Pancreas (tissue), 10 donors: ENCODE measurements around the gene ABI3BP. TPM values are rescaled to one million over a fixed set of nuclear protein-coding genes. Genes with fewer than 3 reads are reported as not detected.

Source experiments
- ATAC-seq, 4 donors: fragments of 200-7000 bp; cut with Tn5 transposase; one replicate each; pipeline versions ENCODE4 v1.8.0 to v1.9.1; 2020; ENCODE audit warnings: mild to moderate bottlenecking in 4 of 4, moderate library complexity in 4 of 4
- DNase-seq, 6 donors: peaks; one replicate each; pipeline ENCODE4 v3.0.0-alpha.2; 2020
- FAIRE-seq: peaks from 2 replicates; lab custom pipeline; 2012; peaks lifted over from hg19 to GRCh38; lab: Jason Lieb, UNC
- H3K27ac ChIP-seq, 4 donors: fragments of 200-600 bp; sonication (generic); 1 replicate in 3 of 4; 2 replicates in 1 of 4; pipeline versions ENCODE4 v1.5.0 to v1.8.0; 2020
- H3K27me3 ChIP-seq, 4 donors: fragments of 200-600 bp; one replicate each; pipeline ENCODE4 v1.8.0; 2021
- H3K36me3 ChIP-seq, 3 donors: fragments of 200-600 bp; sonication (generic) in 1 of 3; one replicate each; pipeline versions ENCODE4 v1.5.0 to v1.8.0; 2020 to 2021
- H3K4me1 ChIP-seq, 3 donors: fragments of 200-600 bp; one replicate each; pipeline ENCODE4 v1.8.0; 2021
- H3K4me3 ChIP-seq, 4 donors: fragments of 200-600 bp; sonication (generic) in 2 of 4; one replicate each; pipeline versions ENCODE4 v1.5.0 to v1.8.0; 2020 to 2021
- H3K9me3 ChIP-seq, 4 donors: fragments of 200-600 bp; one replicate each; pipeline ENCODE4 v1.8.0; 2021
- CTCF ChIP-seq, 4 donors: fragments of 200-600 bp; sonication (generic) in 3 of 4; IDR thresholded peaks; one replicate each; pipeline versions ENCODE4 v1.5.0 to v1.8.0; 2021; ENCODE audit warnings: antibody characterized with exemption in 4 of 4
- WGBS, 2 donors: extraction: QIAGEN DNeasy Blood & Tissue Kit; methylation state at CpG; one replicate each; pipeline ENCODE4 v1.1.7; 2013; 5-methylcytosine and 5-hydroxymethylcytosine counted together
- intact Hi-C, 3 donors: fragments of 100-400 bp; cut with DNase I; formaldehyde crosslinking; loops; one replicate each; pipeline versions ENCODE4 v1.11.1 to v1.14.2; 2022
- polyA plus RNA-seq, 2 donors: library from polyadenylated mRNA; stranded (reverse); fragments of 200-250 nt; gene quantifications; one replicate each; pipeline ENCODE4 v1.2.3, GENCODE V29; 2013
- total RNA-seq, 6 donors: library from RNA; stranded (reverse); fragmentation: NEBNext Ultra II Directional in 4 of 6; extraction: Animal tissue kit (Norgen Biotek cat#: 25700) in 4 of 6; gene quantifications; one replicate each; pipeline versions ENCODE4 v1.2.1 to v1.2.4, GENCODE V29; 2021 to 2023
- donor health status: healthy with polysubstance abuse.
- donor health status: DM: no; HTN: no; CAD: no; lungs with moderate emphysema.
- donor health status: DM: no; HTN: no; CAD: no.
- donor health status: control.
- donor health status: control.
- donor health status: Bipolar disorder and iron deficiency.
- donor health status: DM: yes; HTN: yes; CAD: no.
- donor health status: DM: no; HTN: no; CAD: no.
- donor health status: DM: no; HTN: no; CAD: no.
- donor health status: DM: yes; HTN: yes; CAD: no.

ABI3BP gene
- total and polyA plus RNA-seq, 8 donors: 2.6 to 25.3 (median 5.8) TPM

GRCh38 chr3:100759159-100759558 lies 234.1 kb downstream of the ABI3BP start:
- FAIRE-seq: no peak
- no peak overlapping the region for H3K27ac ChIP-seq
- TF ChIP-seq CTCF (IDR thresholded peaks at IDR 0.05): no peak
- no peak for DNase-seq
- no peaks in the 10 kb centered on the region for H3K27me3 ChIP-seq
- no peaks in the 10 kb centered on the region for H3K9me3 ChIP-seq
- H3K4me1 ChIP-seq: peaks cover 0 to 3% (median 0%) of the 10 kb centered on the region in 3 donors
- H3K36me3 ChIP-seq: no peaks in the 10 kb centered on the region
- no peak for ATAC-seq
- intact Hi-C loops: no loop called here
- 42% methylated on average over 3 of the region's 3 CpGs for WGBS, 2 donors
- H3K4me3 ChIP-seq: no peak overlapping the region

- Histone ChIP-seq H3K4me3 (no peak overlapping the region), H3K27me3 (no peaks in the 10 kb centered on the region), H3K36me3 (no peaks in the 10 kb centered on the region), H3K9me3 (no peaks in the 10 kb centered on the region), H3K27ac (no peak overlapping the region), H3K4me1 (peaks cover 0 to 3% (median 0%) of the 10 kb centered on the region in 3 donors)
- DNase-seq (no peak), FAIRE-seq (no peak), ATAC-seq (no peak)
- WGBS, 2 donors: 35 to 48% methylated on average over 2 of the region's 2 CpGs
- no peak for TF ChIP-seq CTCF (IDR thresholded peaks at IDR 0.05)
- intact Hi-C loops: no loop called here
These were observed 236.8 kb downstream of the ABI3BP start for GRCh38 chr3:100756441-100756840.

GRCh38 chr3:100754563-100755334 lies 238.5 kb downstream of the ABI3BP start:
- WGBS, 2 donors: 76 to 86% methylated on average over 3 of the region's 3 CpGs
- intact Hi-C loops: no loop called here
- no peak for DNase-seq
- Histone ChIP-seq H3K27me3 (no peaks in the 10 kb centered on the region), H3K9me3 (no peaks in the 10 kb centered on the region), H3K4me1 (peaks cover 0 to 3% (median 0%) of the 10 kb centered on the region in 3 donors), H3K36me3 (peaks cover 0 to 4% (median 0%) of the 10 kb centered on the region in 3 donors), H3K4me3 (no peak overlapping the region), H3K27ac (no peak overlapping the region)
- TF ChIP-seq CTCF (IDR thresholded peaks at IDR 0.05): no peak
- ATAC-seq: peak in 1 of 4 donors; percentile 53
- FAIRE-seq: no peak

GRCh38 chr3:100753846-100754245 lies 239.4 kb downstream of the ABI3BP start:
- 84 to 92% methylated on average over 2 of the region's 2 CpGs for WGBS, 2 donors
- Histone ChIP-seq H3K4me3 (no peak overlapping the region), H3K27me3 (no peaks in the 10 kb centered on the region), H3K27ac (no peak overlapping the region), H3K36me3 (peaks cover 0 to 6% (median 5%) of the 10 kb centered on the region in 3 donors), H3K9me3 (no peaks in the 10 kb centered on the region), H3K4me1 (peaks cover 0 to 3% (median 0%) of the 10 kb centered on the region in 3 donors)
- intact Hi-C loops: no loop called here
- TF ChIP-seq CTCF (IDR thresholded peaks at IDR 0.05): no peak
- FAIRE-seq (no peak), DNase-seq (no peak), ATAC-seq (no peak)

- no peaks in the 10 kb centered on the region for H3K27me3 ChIP-seq
- no peaks in the 10 kb centered on the region for H3K9me3 ChIP-seq
- TF ChIP-seq CTCF (IDR thresholded peaks at IDR 0.05): no peak
- WGBS, 2 donors: 50 to 63% methylated on average over 2 of the region's 2 CpGs
- no peak for ATAC-seq
- no peaks in the 10 kb centered on the region for H3K4me1 ChIP-seq
- DNase-seq: no peak
- no peak overlapping the region for H3K4me3 ChIP-seq
- no peak for FAIRE-seq
- H3K27ac ChIP-seq: no peak overlapping the region
- peaks cover 0 to 39% (median 17%) of the 10 kb centered on the region in 3 donors for H3K36me3 ChIP-seq
- intact Hi-C loops: no loop called here
These were observed 244.3 kb downstream of the ABI3BP start for GRCh38 chr3:100748967-100749366.
